GM19238 (cell line): ENCODE measurements around the gene ADGRB3.

Experiments
- DNase-seq: peaks from one replicate; pipeline ENCODE4 v3.0.0; 2011; ENCODE audit warnings: low spot score; ENCODE audit not compliant: insufficient read length

ADGRB3 gene

GRCh38 chr6:69314001-69314400 lies 678.9 kb downstream of the ADGRB3 start:
- no peak for DNase-seq

DNA sequence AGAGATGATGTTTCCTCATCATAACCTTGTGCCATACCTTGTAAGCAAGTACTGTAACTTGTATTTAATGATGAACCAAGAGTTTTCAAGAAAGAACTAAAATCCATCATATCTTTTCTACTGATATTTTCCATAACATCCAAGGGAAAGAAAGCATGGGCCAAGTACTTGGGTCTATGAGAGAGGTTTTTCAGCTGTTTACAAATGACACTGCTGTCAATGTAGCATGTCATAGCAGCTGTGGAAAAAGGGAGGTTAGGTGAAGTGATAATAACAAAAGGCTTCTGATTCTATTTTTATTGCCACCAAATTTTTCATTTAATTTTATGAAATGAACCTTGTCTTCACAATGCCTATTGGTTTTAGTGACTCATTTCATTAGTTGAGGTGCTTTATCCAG lies 679.4 kb downstream of the ADGRB3 start:
- no peak for DNase-seq

GRCh38 chr6:69331886-69332285 lies 696.8 kb downstream of the ADGRB3 start:
- DNase-seq, result no peak

DNA sequence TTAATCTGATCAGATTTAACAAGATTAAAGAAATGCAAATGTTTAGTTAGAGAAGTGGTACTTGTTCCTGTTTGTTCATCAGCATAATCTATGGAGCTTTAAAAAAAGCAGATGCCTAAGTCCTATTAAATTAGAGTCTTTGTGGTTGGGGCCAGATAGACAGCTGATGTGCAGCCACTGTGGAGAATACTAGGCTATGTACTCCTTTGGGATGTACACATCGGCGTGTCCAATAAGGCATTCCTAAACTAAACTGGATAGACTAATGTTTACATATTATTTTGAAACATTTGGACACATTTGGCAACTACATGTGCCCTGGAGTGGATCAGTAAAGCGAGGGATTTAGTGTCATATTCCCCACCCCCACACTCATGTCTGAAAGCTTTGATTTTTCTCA lies 702.2 kb downstream of the ADGRB3 start:
- DNase-seq, result no peak

DNA sequence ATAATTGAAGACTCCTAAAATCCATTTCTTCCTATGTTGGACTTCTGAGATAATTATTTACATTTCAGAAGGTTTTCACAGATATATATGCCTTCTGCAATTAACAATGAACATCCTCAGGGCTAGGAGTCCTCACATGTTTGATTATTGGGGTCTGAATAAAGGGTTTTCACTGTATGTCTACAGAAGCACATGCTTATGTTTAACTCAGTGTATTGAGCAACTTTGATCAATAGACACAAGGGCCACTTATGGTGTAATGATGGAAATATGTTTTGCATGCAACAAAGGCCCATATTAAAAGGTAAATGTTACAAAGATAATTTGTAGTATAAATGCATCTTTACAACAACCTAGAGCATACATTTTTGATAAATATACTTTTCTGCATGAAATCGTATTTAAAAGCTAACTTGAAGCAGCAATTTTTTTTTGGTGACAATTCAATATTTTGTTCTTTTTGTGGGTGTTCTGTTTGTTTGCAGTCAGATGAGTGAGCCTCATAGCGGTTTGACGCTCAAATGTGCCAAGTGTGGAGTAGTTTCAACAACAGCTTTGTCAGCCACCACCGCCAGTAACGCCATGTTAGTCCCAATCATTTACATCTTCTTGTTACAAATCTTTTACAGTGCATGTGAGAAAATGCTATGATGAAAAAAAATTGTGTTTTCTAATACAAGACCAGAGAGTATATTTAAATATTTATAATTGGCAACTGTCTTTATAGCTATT lies 703.5 kb downstream of the ADGRB3 start:
- DNase-seq, result no peak

DNA sequence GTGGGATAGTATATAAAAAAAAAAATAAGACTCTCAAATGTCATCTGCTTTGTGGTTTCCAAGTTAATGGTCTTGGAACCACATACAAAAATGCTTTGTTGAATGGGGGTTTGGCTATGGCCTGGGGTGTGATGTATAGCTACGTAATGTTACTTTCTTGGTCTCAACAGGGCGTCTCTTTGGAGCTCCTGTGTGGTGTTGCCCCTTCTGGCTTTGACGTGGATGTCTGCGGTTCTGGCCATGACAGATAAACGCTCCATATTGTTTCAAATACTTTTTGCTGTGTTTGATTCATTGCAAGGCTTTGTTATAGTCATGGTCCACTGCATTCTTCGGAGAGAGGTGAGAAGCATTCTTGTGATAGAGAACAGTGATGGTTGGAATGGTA lies 704.1 kb downstream of the ADGRB3 start:
- DNase-seq, result no peak

DNA sequence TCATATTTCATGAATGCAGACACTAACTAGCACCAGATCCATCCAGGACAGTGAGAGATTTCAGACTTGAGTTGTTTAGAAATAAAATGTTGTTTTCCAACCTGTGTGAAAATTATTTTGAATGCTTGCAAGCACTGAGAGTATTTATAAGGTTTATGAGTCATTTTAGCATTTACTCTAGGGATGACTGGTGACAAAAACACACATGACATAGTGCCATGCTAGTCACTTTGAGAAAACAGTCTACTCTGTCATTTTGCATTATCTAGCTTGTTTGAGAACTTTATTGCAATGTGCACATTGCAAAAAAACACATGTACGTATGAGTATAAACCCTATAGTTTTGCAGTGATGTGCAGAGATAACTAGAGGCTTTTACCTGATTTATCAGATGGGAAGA lies 705.1 kb downstream of the ADGRB3 start:
- no peak for DNase-seq

- no peak for DNase-seq
Measured at GRCh38 chr6:69343851-69344250, 708.8 kb downstream of the ADGRB3 start.

- DNase-seq, result no peak
Measured at GRCh38 chr6:69349771-69350170, 714.7 kb downstream of the ADGRB3 start.

DNA sequence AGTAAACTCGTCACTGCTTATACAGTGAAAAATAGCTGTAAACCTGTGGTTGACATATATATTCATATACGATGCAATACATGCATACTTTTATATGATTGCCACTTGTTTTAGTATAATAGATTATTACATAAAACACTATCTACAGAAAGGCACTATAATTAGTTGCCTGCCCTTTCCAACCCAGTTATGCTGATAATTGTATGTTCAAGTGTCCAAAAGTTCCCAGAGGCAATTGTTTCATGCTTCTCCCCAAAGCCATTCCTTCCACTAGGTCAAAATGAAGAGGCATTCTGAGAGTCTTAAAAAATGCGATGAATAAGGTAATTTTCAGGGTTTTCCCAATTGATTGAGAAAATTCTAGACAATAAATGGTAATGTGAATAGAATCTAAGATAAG lies 727.1 kb downstream of the ADGRB3 start:
- no peak for DNase-seq

- DNase-seq, result no peak
Measured at GRCh38 chr6:69366831-69367230, 731.7 kb downstream of the ADGRB3 start.

DNA sequence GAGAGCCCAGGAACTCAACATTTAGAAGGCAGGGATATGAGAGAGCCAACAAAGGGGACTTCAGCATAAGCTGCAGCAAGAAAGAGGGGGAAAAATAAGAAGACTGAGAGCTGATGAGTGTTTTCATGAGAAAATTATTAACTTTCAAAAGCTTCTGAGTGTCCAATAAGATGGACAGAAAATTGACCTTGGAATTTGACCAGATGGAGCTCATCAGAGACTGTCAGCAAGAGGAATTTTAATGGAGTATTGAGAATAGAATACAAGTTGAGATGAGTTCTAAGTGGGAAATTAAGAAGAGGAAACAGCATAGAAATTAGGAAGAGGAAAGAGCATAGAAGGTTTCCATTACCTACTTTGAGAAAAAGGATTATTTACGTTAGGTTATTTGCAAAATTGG lies 733.5 kb downstream of the ADGRB3 start:
- DNase-seq, result no peak

DNA sequence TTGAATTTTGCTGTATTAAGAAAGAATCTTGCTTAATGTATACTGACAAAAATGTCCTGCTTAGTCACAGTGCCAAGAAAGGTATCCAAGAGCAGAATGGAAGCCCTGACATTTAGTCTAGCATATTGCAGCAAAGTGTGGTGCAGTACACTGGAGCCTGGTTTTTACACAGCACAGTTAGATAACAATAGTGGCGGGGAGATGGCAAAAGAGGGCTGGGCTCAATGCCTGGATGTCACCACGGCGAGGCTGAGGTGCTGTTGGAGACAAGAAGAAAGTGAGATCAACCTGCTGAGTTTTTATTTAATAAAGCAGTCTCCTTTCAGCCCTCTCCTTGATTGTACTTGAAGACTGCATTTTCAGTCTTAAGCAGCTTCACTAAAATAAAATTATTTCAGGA lies 735.7 kb downstream of the ADGRB3 start:
- DNase-seq, result no peak

GRCh38 chr6:69378326-69378725 lies 743.2 kb downstream of the ADGRB3 start:
- no peak for DNase-seq

- no peak for DNase-seq
Measured at GRCh38 chr6:69379518-69379917, 744.4 kb downstream of the ADGRB3 start.

- DNase-seq, result no peak
Measured at GRCh38 chr6:69383627-69384026, 748.5 kb downstream of the ADGRB3 start.

DNA sequence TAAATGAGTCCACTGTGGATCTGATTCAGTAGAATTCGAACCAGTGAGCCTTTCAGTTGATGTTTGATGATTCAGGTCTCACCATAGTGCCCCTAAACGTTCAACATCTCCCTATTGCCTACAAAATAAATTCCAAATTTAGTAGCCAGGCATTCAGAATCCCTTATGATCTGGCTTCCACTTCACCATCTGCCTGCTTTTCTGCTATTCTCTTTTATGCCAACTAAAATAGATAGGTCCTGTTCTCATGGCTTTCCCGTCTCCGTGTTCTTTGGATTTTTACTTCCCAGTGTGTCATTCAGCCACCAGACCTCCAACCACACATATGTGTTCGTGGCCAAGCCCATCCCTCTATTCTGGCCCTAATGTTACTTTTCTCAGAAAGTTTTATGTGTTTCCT lies 751.3 kb downstream of the ADGRB3 start:
- DNase-seq, result no peak

DNA sequence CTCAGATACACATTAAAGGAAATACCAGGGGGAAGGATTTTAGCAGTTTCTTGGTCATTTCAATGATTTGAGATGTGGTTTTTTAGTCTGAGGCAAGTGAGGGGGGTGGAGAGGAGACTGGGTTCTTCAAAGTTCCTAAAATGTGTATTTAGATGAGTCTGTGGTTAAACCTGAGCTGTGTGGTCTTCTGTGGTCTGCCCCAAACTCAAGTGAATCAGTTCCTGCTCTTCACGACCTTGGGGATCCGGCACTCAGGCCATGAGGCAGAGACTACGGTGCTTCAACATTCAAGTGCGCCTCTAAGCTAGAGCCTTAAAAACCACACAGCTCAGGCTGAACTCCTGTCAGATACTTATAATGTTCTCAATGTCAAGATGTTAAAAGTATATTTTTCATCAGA lies 755.0 kb downstream of the ADGRB3 start:
- no peak for DNase-seq

DNA sequence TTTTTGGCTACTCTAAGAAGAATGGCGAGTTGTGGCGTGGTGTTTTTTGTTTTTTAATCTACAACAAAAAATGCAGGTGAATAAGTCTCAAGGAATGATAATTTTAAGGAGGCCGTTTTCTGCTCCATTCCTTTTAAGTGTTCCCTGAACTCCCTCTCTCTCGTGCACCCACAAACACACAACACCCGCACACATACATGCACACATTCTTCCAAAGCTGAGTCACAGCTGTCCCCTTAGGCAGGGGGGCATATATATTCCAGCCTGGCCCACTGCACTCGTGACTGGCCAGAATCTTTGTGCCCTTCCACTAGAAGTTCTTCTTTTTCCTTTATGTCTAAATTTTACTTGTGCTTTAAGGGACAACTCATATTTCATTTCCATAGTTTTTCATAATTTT lies 756.0 kb downstream of the ADGRB3 start:
- DNase-seq, result no peak

DNA sequence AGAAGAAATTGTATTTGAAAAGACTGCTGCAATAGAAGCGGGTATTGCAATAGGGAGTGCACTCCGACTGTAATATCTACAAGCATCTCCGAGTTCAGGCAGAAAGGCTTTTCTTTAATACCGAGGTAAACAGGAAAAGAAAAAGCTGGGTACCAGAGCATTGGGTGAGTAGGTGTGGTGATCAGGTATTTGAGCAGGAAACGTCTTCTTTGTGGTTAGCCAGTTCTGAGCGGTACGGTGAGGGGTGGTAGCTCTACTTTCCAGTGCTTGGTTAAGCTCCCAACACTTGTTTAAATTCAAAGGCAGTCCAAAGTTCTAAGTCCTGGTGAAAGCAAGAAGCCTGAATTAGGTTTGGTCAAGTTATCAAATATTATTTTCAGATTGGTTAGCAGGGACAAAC lies 757.7 kb downstream of the ADGRB3 start:
- no peak for DNase-seq

DNA sequence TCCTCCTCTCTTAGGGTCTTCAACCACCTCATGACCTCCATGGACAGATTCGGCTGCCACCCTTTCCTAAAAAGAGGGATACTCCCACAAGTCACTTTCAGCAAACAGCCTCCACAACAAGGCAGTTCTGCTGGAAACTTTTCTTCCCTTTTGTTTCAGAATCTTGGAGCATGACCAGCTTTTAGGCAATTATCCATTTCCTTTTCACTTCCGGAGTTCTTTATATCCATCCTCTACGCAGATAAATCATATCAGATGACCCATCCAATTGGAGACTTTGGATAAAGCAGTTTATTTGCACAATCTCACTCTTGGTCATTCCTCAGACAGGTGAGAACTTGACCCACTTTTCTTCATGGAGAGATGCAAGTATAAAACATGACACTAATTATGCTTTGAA lies 763.2 kb downstream of the ADGRB3 start:
- DNase-seq, result no peak

DNA sequence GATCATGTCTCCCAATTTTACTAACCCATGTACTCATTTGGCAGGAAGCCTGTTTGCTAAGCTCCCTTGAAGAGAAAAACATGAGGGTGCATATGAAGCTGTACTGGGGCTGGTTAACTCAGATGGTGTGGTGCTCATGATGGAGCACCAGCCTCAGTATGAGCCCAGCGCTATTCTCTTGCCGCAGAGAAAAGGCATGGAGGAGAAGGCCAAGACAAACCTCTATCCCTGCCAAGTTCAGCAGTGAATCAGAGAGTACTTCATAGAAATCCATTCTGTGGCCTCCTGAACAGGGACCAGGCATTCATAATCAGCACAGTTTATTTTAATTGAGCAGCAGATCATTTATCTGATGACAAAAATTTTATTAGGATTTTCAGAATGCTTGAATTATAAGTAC lies 763.6 kb downstream of the ADGRB3 start:
- DNase-seq, result no peak

GRCh38 chr6:69408886-69409285 lies 773.8 kb downstream of the ADGRB3 start:
- no peak for DNase-seq

GRCh38 chr6:69416776-69417175 lies 781.7 kb downstream of the ADGRB3 start:
- no peak for DNase-seq
